HEK293 (cell line): ENCODE results near the gene NAALADL2.

ENCODE experiments used
- CTCF ChIP-seq: fragments of 450-650 bp; formaldehyde crosslinking; IDR thresholded peaks from 2 replicates; pipeline ENCODE4 v1.5.1; 2016; ENCODE audit warnings: missing biosample characterization, missing genetic modification characterization
- REST ChIP-seq: fragments of 450-650 bp; formaldehyde crosslinking; IDR thresholded peaks from 2 replicates; pipeline ENCODE4 v1.5.1; 2016; ENCODE audit warnings: missing biosample characterization, missing genetic modification characterization
- SP7 ChIP-seq: fragments of 450-650 bp; formaldehyde crosslinking; IDR thresholded peaks from 2 replicates; pipeline ENCODE4 v1.5.1; 2016; ENCODE audit warnings: missing biosample characterization, missing genetic modification characterization
- TCF7L2 ChIP-seq: IDR thresholded peaks from 2 replicates; pipeline ENCODE4 v1.6.1; 2011; ENCODE audit warnings: low read depth, mild to moderate bottlenecking, inconsistent platforms, low read length, moderate library complexity, borderline replicate concordance
- TRIM28 ChIP-seq: IDR thresholded peaks from 2 replicates; pipeline ENCODE4 v1.6.1; 2011; ENCODE audit warnings: low read length, control low read depth, borderline replicate concordance
- YY1 ChIP-seq: fragments of 450-650 bp; formaldehyde crosslinking; IDR thresholded peaks from 2 replicates; pipeline ENCODE4 v1.5.1; 2018; ENCODE audit warnings: missing biosample characterization, missing genetic modification characterization
- ZNF18 ChIP-seq: fragments of 450-650 bp; formaldehyde crosslinking; IDR thresholded peaks from 2 replicates; pipeline ENCODE4 v1.5.1; 2016; ENCODE audit warnings: missing biosample characterization, missing genetic modification characterization
- ZNF202 ChIP-seq: fragments of 450-650 bp; formaldehyde crosslinking; IDR thresholded peaks from 2 replicates; pipeline ENCODE4 v1.5.1; 2016; ENCODE audit warnings: missing biosample characterization, missing genetic modification characterization, borderline replicate concordance
- ZNF324 ChIP-seq: fragments of 450-650 bp; formaldehyde crosslinking; IDR thresholded peaks from 2 replicates; pipeline ENCODE4 v1.5.1; 2016; ENCODE audit warnings: missing biosample characterization, missing genetic modification characterization
- ZNF350 ChIP-seq: fragments of 450-650 bp; formaldehyde crosslinking; IDR thresholded peaks from 2 replicates; pipeline ENCODE4 v1.5.0; 2017; ENCODE audit warnings: missing biosample characterization, mild to moderate bottlenecking, missing genetic modification characterization
- ZNF404 ChIP-seq: fragments of 450-650 bp; formaldehyde crosslinking; IDR thresholded peaks from 2 replicates; pipeline ENCODE4 v1.5.1; 2017; ENCODE audit warnings: missing biosample characterization, missing genetic modification characterization
- ZNF48 ChIP-seq: fragments of 450-650 bp; formaldehyde crosslinking; IDR thresholded peaks from 2 replicates; pipeline ENCODE4 v1.5.1; 2016; ENCODE audit warnings: missing biosample characterization, missing genetic modification characterization
- ZNF76 ChIP-seq: fragments of 450-650 bp; formaldehyde crosslinking; IDR thresholded peaks from 2 replicates; pipeline ENCODE4; 2016; ENCODE audit warnings: low read depth, missing biosample characterization, missing genetic modification characterization, borderline replicate concordance
- ZNF785 ChIP-seq: fragments of 450-650 bp; formaldehyde crosslinking; IDR thresholded peaks from 2 replicates; pipeline ENCODE4 v1.5.1; 2016; ENCODE audit warnings: missing biosample characterization, missing genetic modification characterization

- TF ChIP-seq ZNF404 (no peak), CTCF (tag by site-specific recombination) (no peak), ZNF202 (no peak), ZNF350 (tag by site-specific recombination) (no peak), YY1 (tag by site-specific recombination) (no peak), TCF7L2 (no peak), ZNF18 (tag by site-specific recombination) (no peak), SP7 (tag by site-specific recombination) (no peak), ZNF785 (tag by site-specific recombination) (no peak), ZNF48 (tag by site-specific recombination) (no peak), REST (tag by site-specific recombination) (no peak), ZNF324 (no peak), TRIM28 (no peak), ZNF76 (no peak)
Measured at GRCh38 chr3:175447521-175447920, 588.4 kb downstream of the NAALADL2 start.
